ENCODE results near the gene PFN3. TPM values are rescaled to one million over a fixed set of nuclear protein-coding genes. Genes with fewer than 3 reads are reported as not detected.

PFN3 gene
- total RNA-seq, 1 experiment from 2014 or later, result not detected

GRCh38 chr5:177428574-177429217, 28.2 kb upstream of the PFN3 start:
- BruUV-seq (replicated peaks), result no TSS peak
- CTCF ChIA-PET, result interaction anchor here (0.8 kb wide), 1 partner anchor 17 kb away, joined by 3 read pairs; the partner anchor contains the start of gene PRR7
- no peak for DNase-seq
- H3K27ac Mint-ChIP-seq (ENCODE audit: unreplicated experiment), result peak overlapping the region; percentile 30
- TF ChIP-seq CTCF (IDR thresholded peaks at IDR 0.05; ENCODE audit: unreplicated experiment), result no peak
- no peaks in the 10 kb centered on the region for H3K9me3 Mint-ChIP-seq (ENCODE audit: low read depth, unreplicated experiment)
- intact Hi-C loops (cut with micrococcal nuclease; ENCODE audit: unreplicated experiment), result no loop called here
- H3K4me3 Mint-ChIP-seq (ENCODE audit: low read depth, unreplicated experiment), result no peak overlapping the region
- peaks cover 34% of the 10 kb centered on the region for H3K4me1 Mint-ChIP-seq (ENCODE audit: low read depth, unreplicated experiment)
- peaks cover 12% of the 10 kb centered on the region for H3K27me3 Mint-ChIP-seq (ENCODE audit: unreplicated experiment)
- H3K36me3 Mint-ChIP-seq (ENCODE audit: insufficient read depth, unreplicated experiment), result peaks cover 73% of the 10 kb centered on the region

- peak overlapping the region; percentile 100 for H3K27ac Mint-ChIP-seq (ENCODE audit: unreplicated experiment)
- CTCF ChIA-PET, result interaction anchor here (1.2 to 3.6 kb wide), 3 partner anchors 25 to 100 kb away, joined by 3 to 33 read pairs (median 23); no protein-coding TSS in a partner anchor
- no TSS peak for BruUV-seq (replicated peaks)
- H3K36me3 Mint-ChIP-seq (ENCODE audit: insufficient read depth, unreplicated experiment), result peaks cover 69% of the 10 kb centered on the region
- peaks cover 34% of the 10 kb centered on the region for H3K4me1 Mint-ChIP-seq (ENCODE audit: low read depth, unreplicated experiment)
- H3K9me3 Mint-ChIP-seq (ENCODE audit: low read depth, unreplicated experiment), result no peaks in the 10 kb centered on the region
- TF ChIP-seq CTCF (IDR thresholded peaks at IDR 0.05; ENCODE audit: unreplicated experiment), result no peak
- no peak for DNase-seq
- intact Hi-C loops (cut with micrococcal nuclease; ENCODE audit: unreplicated experiment), result no loop called here
- H3K27me3 Mint-ChIP-seq (ENCODE audit: unreplicated experiment), result peaks cover 12% of the 10 kb centered on the region
- H3K4me3 Mint-ChIP-seq (ENCODE audit: low read depth, unreplicated experiment), result peak overlapping the region; percentile 93
These were observed 27.6 kb upstream of the PFN3 start for GRCh38 chr5:177427919-177428573.

GRCh38 chr5:177427211-177427822, 26.9 kb upstream of the PFN3 start:
- Mint-ChIP-seq H3K4me3 (ENCODE audit: low read depth, unreplicated experiment) (peak overlapping the region; percentile 93), H3K27me3 (ENCODE audit: unreplicated experiment) (peaks cover 12% of the 10 kb centered on the region), H3K27ac (ENCODE audit: unreplicated experiment) (peak overlapping the region; percentile 100), H3K36me3 (ENCODE audit: insufficient read depth, unreplicated experiment) (peaks cover 63% of the 10 kb centered on the region), H3K9me3 (ENCODE audit: low read depth, unreplicated experiment) (no peaks in the 10 kb centered on the region), H3K4me1 (ENCODE audit: low read depth, unreplicated experiment) (peaks cover 34% of the 10 kb centered on the region)
- CTCF ChIA-PET, result interaction anchor here (1.2 to 3.6 kb wide), 6 partner anchors 10 to 99 kb away, joined by 3 to 33 read pairs (median 6); no protein-coding TSS in a partner anchor
- no peak for DNase-seq
- TF ChIP-seq CTCF (IDR thresholded peaks at IDR 0.05; ENCODE audit: unreplicated experiment), result no peak
- TSS peak; percentile 75 for BruUV-seq (replicated peaks)
- intact Hi-C loops (cut with micrococcal nuclease; ENCODE audit: unreplicated experiment), result no loop called here

GRCh38 chr5:177426566-177427210, 26.2 kb upstream of the PFN3 start, which contains the start of gene GRK6:
GRK6 (plus strand) TSS chr5:177426676; CDS start chr5:177426846, 170 bp downstream.
- CTCF ChIA-PET, result interaction anchor here (0.5 to 3.6 kb wide), 12 partner anchors 10 to 173 kb away, joined by 3 to 33 read pairs (median 4); no protein-coding TSS in a partner anchor
- Mint-ChIP-seq H3K36me3 (ENCODE audit: insufficient read depth, unreplicated experiment) (peaks cover 63% of the 10 kb centered on the region), H3K9me3 (ENCODE audit: low read depth, unreplicated experiment) (no peaks in the 10 kb centered on the region), H3K27me3 (ENCODE audit: unreplicated experiment) (peaks cover 12% of the 10 kb centered on the region), H3K27ac (ENCODE audit: unreplicated experiment) (peak within 1 kb of the TSS; percentile 100), H3K4me1 (ENCODE audit: low read depth, unreplicated experiment) (peaks cover 34% of the 10 kb centered on the region), H3K4me3 (ENCODE audit: low read depth, unreplicated experiment) (peak within 1 kb of the TSS; percentile 93)
- no peak for TF ChIP-seq CTCF (IDR thresholded peaks at IDR 0.05; ENCODE audit: unreplicated experiment)
- intact Hi-C loops (cut with micrococcal nuclease; ENCODE audit: unreplicated experiment), result no loop called here
- BruUV-seq (replicated peaks), result no TSS peak
- peak; percentile 57 for DNase-seq
